Activated T-helper 1 cell treated with anti-CD3 and anti-CD28 coated beads, Interleukin-12 subunit alpha, Interleukin-12 subunit beta, Interleukin-2, Interleukin-4 antibody, amounts not matched to agents 30 ng/mL and 10 ng/mL and 1 ng/mL, durations not matched to agents 14 hours and 24 hours and 36 hours (primary cell): ENCODE measurements around the gene SMCO2. TPM values are rescaled to one million over a fixed set of nuclear protein-coding genes. Genes with fewer than 3 reads are reported as not detected.

Experiments
- DNase-seq: peaks from one replicate; pipeline ENCODE4 v3.0.0; 2021; ENCODE audit warnings: low spot score
- H3K27ac Mint-ChIP-seq: one replicate; pipeline ENCODE4 v1.8.0; 2021; ENCODE audit warnings: mild to moderate bottlenecking, mixed read lengths
- H3K27me3 Mint-ChIP-seq: one replicate; pipeline ENCODE4 v1.8.0; 2022; ENCODE audit warnings: mild to moderate bottlenecking, moderate library complexity, mixed read lengths; ENCODE audit not compliant: insufficient read depth
- H3K36me3 Mint-ChIP-seq: one replicate; pipeline ENCODE4 v1.8.0; 2021; ENCODE audit warnings: low read depth, mixed read lengths
- H3K4me1 Mint-ChIP-seq: one replicate; pipeline ENCODE4 v1.8.0; 2021; ENCODE audit warnings: low read depth, mixed read lengths
- H3K4me3 Mint-ChIP-seq: one replicate; pipeline ENCODE4 v1.8.0; 2021; ENCODE audit warnings: mild to moderate bottlenecking, moderate library complexity, mixed read lengths
- H3K9me3 Mint-ChIP-seq: one replicate; pipeline ENCODE4 v1.8.0; 2021; ENCODE audit warnings: mixed read lengths
- intact Hi-C: fragments of 100-400 bp; cut with micrococcal nuclease; formaldehyde crosslinking; loops from one replicate; pipeline ENCODE4 v1.15.1; 2024
- total RNA-seq: library from RNA; stranded (reverse); gene quantifications from 2 replicates; pipeline ENCODE4 v1.2.3, GENCODE V29; 2022

Gene SMCO2
- total RNA-seq, 1 donor from 2014 or later: 0.99 TPM

DNA sequence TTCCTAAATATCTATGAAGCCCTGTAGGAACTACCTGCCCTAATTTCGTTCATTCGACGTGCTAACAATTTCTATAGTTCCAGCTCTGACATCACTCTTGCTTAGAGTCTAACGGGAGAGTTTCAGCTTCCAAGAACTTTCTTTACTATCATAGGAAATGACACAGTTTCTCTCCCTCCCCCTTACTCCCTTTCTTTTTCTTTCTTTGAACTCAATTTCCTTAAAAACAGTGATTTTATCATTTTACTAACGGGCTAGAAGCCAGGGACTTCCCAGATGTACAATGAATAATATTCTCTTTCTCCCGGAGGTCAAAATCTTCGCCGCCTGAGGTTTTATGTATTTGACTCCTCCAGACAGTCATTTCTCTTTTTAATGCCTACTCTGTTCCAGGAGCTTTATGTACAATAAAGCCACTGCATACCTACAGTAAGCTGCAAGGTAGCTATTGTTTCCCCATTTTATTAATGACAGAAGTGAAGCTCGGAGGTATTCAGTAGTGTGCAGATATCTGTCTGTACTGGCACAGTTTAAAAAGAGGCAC, 15.7 kb downstream of the SMCO2 start:
- Mint-ChIP-seq H3K27ac (peak overlapping the region; percentile 84), H3K4me1 (peaks cover 69% of the 10 kb centered on the region), H3K9me3 (peaks cover 7% of the 10 kb centered on the region), H3K27me3 (no peaks in the 10 kb centered on the region), H3K4me3 (peak overlapping the region; percentile 53), H3K36me3 (peaks cover 25% of the 10 kb centered on the region)
- DNase-seq: no peak
- intact Hi-C loops: loop anchor here (1.0 to 5.0 kb wide), 5 partner anchors 27 to 361 kb away; partner anchors contain the start of gene STK38L

DNA sequence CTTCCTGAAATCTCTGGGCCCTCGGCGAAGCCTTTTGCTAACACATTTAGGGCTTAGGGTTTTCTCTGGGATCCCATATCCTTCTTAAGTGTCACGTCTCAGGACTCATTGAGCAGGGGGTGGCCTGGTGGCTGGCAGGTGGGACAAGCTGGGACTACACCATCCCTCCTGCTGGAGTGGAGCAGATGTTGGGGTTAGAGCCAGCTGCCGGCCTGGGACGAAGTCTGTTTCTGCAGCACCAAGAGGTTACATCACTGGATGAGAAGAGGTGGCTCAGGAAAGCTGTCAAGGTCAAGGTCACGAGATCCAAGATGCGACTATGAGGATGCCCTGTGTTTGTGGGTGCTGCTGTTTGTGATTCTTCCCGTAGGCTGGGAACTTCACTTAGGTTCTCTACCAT, 16.3 kb downstream of the SMCO2 start:
- intact Hi-C loops: loop anchor here (1.0 to 5.0 kb wide), 5 partner anchors 28 to 360 kb away; partner anchors contain the start of gene STK38L
- H3K36me3 Mint-ChIP-seq: peaks cover 19% of the 10 kb centered on the region
- H3K9me3 Mint-ChIP-seq: peaks cover 7% of the 10 kb centered on the region
- DNase-seq: no peak
- H3K27me3 Mint-ChIP-seq: no peaks in the 10 kb centered on the region
- H3K4me3 Mint-ChIP-seq: no peak overlapping the region
- H3K4me1 Mint-ChIP-seq: peaks cover 69% of the 10 kb centered on the region
- H3K27ac Mint-ChIP-seq: peak overlapping the region; percentile 70

DNA sequence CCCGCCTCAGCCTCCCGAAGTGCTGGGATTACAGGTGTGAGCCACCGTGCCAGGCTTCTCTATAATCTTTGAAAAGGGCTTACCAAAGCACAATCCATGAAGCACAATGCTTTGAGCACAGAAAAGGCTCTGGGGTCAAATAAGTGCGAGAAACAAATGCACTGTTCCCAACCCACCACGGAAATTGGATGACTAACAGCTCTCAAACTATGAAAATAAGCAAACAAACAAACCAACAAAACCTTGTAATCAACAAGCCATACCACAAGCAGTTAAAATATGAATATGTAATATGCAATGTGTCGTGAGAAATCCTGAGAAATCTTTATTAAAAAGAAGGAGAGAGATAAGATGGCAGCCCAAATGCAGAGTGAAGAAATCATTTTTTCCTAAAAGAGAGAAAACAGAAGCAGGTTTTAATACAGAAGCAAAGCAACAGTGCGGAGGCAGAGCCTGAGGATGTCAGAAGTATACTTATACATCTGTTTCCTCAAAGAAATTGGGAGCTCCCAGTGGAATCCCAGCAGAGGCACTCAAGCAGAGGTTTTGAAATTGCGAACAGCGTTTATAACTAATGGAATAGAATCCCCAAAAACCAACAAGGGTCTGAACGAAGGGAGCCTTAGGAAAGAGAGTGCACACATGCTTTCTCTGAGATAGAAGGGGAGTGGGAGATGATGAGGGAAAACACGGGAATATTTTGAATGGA, 17.1 kb downstream of the SMCO2 start:
- peaks cover 73% of the 10 kb centered on the region for H3K4me1 Mint-ChIP-seq
- intact Hi-C loops: loop anchor here (2.0 to 5.0 kb wide), 4 partner anchors 174 to 359 kb away; partner anchors contain the start of gene STK38L
- no peaks in the 10 kb centered on the region for H3K27me3 Mint-ChIP-seq
- DNase-seq: no peak
- peaks cover 19% of the 10 kb centered on the region for H3K36me3 Mint-ChIP-seq
- peaks cover 7% of the 10 kb centered on the region for H3K9me3 Mint-ChIP-seq
- peak overlapping the region; percentile 34 for H3K4me3 Mint-ChIP-seq
- H3K27ac Mint-ChIP-seq: peak overlapping the region; percentile 70

DNA sequence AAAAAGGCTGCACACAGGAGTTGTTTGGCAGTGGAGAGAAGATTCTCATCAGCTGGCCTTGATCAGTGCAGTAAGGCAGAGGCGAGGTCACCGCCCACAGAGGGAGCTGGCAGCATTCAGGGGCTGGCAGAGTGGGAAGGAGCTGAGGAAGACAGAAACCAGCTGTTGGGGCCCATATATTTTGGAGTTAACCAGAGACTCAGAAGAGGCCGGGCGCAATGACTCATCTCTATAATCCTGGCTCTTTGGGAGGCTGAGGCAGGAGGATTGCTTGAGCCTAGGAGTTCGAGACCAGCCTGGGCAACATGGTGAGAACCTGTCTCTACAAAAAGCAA, 17.7 kb downstream of the SMCO2 start:
- intact Hi-C loops: loop anchor here (5.0 kb wide), 3 partner anchors 173 to 287 kb away; partner anchors contain the start of gene STK38L
- peak overlapping the region; percentile 15 for H3K4me3 Mint-ChIP-seq
- H3K27ac Mint-ChIP-seq: peak overlapping the region; percentile 35
- H3K9me3 Mint-ChIP-seq: peaks cover 7% of the 10 kb centered on the region
- no peaks in the 10 kb centered on the region for H3K27me3 Mint-ChIP-seq
- peaks cover 71% of the 10 kb centered on the region for H3K4me1 Mint-ChIP-seq
- peaks cover 19% of the 10 kb centered on the region for H3K36me3 Mint-ChIP-seq
- no peak for DNase-seq

DNA sequence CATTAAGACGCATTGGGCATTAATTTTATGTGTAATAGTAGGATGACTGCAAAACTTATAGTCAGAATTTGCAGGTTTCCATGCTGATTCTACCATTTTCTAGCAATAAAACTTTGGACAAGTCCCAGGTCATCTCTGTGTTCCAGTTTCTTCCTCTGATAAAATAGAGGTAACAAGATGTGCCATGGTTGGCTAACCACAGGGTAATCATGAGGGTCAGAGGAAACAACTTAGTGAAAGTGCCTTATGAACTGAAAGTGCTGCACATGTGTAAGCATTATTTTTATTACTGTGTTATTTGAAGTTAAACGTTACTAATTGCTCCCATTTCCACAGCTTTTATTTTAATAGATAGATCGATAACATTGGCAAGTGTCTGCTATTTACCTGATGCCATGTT, 21.1 kb downstream of the SMCO2 start:
- Mint-ChIP-seq H3K36me3 (peaks cover 20% of the 10 kb centered on the region), H3K27me3 (no peaks in the 10 kb centered on the region), H3K9me3 (peaks cover 7% of the 10 kb centered on the region), H3K4me3 (no peak overlapping the region), H3K27ac (no peak overlapping the region), H3K4me1 (peaks cover 61% of the 10 kb centered on the region)
- intact Hi-C loops: no loop called here
- DNase-seq: no peak

DNA sequence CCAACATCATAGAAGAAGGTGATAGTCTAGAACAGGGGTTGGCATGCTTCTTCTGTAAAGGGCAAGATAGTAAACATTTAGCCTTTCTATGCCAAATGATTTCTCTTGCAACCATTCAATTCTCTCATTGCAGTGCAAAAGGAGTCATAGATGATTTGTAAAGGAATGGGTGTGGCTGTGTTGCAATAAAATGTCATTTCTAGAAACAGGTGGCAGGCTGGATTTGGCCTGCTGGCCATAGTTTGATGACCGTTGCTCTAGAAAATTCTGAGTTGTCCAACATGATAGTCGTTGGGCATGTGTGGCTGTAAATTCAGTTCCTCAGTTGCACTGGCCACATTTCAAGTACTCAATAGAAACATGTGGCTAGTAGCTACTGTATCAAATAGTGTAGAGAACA, 21.7 kb downstream of the SMCO2 start:
- intact Hi-C loops: no loop called here
- Mint-ChIP-seq H3K4me3 (no peak overlapping the region), H3K27ac (no peak overlapping the region), H3K9me3 (peaks cover 7% of the 10 kb centered on the region), H3K4me1 (peaks cover 61% of the 10 kb centered on the region), H3K36me3 (peaks cover 20% of the 10 kb centered on the region), H3K27me3 (no peaks in the 10 kb centered on the region)
- DNase-seq: no peak

DNA sequence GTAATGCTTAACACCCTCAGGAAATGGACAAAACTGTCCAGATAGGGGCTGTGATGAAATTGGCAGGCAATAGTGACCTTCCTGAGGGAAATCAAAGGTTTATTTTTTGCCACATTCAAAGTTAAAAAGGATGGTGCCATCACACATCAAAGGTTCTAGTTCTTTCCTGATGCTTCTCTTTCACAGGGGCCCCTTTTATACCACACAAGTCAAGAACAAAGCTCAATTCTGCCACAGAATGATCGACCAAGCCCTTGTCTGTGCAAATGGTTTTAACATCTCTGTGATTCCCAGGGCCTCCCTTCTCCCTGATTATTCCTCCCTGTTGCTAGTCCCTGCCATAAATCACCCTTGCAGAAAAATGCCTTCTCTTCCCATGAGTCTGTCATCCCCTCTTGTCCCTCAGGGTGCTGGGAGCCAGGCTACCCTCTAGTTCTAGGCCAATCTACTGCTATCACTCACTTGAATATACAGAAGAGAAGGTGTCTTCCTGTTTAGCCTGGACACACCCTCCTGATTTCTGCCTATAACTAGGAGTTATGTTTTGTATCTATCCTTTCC, 22.7 kb downstream of the SMCO2 start:
- peaks cover 7% of the 10 kb centered on the region for H3K9me3 Mint-ChIP-seq

DNA sequence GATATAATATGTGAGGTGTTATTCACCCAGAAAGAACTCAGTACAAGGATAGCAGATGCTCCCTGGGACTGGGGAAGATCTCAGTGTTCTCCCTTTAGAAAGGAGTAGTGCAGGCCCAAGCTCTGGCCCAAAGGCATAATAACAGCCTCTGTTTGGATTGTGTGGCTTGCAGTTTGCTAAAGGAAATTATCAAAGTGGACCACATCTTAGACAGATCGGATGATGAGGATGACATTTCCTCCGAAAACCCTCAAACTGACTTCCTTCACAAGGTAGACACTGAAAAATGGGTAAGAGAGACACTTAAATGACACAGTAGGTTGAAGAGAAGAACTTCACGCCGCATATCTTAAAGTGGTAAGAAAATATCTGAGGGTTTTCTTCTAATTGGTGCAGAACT, 26.1 kb downstream of the SMCO2 start:
- intact Hi-C loops: no loop called here
- Mint-ChIP-seq H3K27ac (peak overlapping the region; percentile 75), H3K9me3 (peaks cover 29% of the 10 kb centered on the region), H3K4me1 (peaks cover 53% of the 10 kb centered on the region), H3K27me3 (no peaks in the 10 kb centered on the region), H3K4me3 (peak overlapping the region; percentile 42), H3K36me3 (peaks cover 24% of the 10 kb centered on the region)
- DNase-seq: no peak

More for the DNA sequence above, 22.7 kb downstream of the SMCO2 start:
- Mint-ChIP-seq H3K36me3 (peaks cover 16% of the 10 kb centered on the region), H3K4me1 (peaks cover 61% of the 10 kb centered on the region), H3K27ac (no peak overlapping the region), H3K4me3 (no peak overlapping the region), H3K27me3 (no peaks in the 10 kb centered on the region)
- intact Hi-C loops: no loop called here
- no peak for DNase-seq

DNA sequence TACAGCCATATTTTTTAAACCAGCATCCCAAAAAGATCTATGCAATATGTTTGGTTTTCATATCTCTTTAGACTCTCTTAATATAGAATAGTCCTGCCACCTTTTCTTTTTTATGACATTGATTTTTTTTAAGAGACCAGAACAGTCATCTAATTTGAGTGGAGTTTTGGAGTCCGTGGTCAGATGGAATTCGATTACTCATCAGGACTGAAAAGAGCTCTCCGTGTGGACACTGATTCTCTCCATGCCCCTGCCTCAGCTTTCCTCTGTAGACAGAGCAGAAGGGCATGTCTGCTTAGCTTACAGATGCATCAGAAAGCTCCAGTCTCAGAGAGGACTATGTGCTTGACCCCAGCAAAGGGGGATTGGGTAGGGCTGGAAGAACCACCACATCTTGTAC, 27.8 kb downstream of the SMCO2 start:
- H3K36me3 Mint-ChIP-seq: peaks cover 28% of the 10 kb centered on the region
- H3K27ac Mint-ChIP-seq: no peak overlapping the region
- intact Hi-C loops: loop anchor here (2.0 kb wide), 1 partner anchor 14 kb away; no protein-coding TSS in a partner anchor
- no peak for DNase-seq
- H3K4me1 Mint-ChIP-seq: peaks cover 44% of the 10 kb centered on the region
- peaks cover 35% of the 10 kb centered on the region for H3K9me3 Mint-ChIP-seq
- no peak overlapping the region for H3K4me3 Mint-ChIP-seq
- no peaks in the 10 kb centered on the region for H3K27me3 Mint-ChIP-seq

DNA sequence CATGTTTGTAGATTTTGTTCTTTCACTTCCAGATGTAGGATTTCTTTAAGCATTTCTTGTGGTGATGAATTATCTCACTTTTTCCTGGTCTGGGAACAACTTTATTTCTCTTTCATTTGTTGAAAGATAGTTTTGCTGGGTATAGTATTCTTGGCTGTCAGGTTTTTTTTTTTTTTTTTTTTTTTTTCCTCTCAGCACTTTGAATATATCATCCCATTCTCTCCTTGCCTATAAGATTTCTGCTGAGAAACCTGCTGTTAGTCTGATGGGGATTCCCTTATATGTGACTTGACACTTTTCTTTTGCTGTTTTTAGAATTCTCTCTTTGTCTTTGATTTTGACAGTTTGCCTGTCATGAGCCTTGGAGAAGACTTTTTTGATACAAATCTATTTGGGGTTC, 30.5 kb downstream of the SMCO2 start:
- H3K4me1 Mint-ChIP-seq: peaks cover 28% of the 10 kb centered on the region
- peaks cover 46% of the 10 kb centered on the region for H3K9me3 Mint-ChIP-seq
- H3K27me3 Mint-ChIP-seq: no peaks in the 10 kb centered on the region
- H3K36me3 Mint-ChIP-seq: peaks cover 35% of the 10 kb centered on the region
- intact Hi-C loops: no loop called here
- H3K4me3 Mint-ChIP-seq: no peak overlapping the region
- DNase-seq: no peak
- H3K27ac Mint-ChIP-seq: no peak overlapping the region

DNA sequence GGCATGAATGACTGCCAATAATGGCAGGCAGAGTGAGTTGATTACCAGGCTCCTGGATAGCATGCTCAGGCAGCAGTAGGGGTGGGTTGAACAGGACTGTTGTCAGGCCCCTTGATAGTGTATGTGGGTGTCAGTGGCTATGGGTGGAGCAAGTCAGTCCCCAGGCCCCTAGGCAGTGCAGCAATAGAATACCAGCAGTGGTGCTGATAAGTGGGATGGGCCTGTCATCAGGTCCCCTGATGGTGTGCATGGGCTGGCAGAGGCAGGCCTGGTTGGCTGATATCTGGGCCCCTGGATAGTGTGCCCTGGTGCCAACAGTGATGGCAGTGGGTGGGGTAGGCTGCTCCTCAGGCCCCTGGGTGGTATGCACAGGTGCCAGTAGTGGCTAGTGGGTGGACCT, 32.4 kb downstream of the SMCO2 start:
- H3K27me3 Mint-ChIP-seq: no peaks in the 10 kb centered on the region
- H3K4me1 Mint-ChIP-seq: peaks cover 9% of the 10 kb centered on the region
- intact Hi-C loops: no loop called here
- H3K36me3 Mint-ChIP-seq: peaks cover 34% of the 10 kb centered on the region
- DNase-seq: no peak
- H3K4me3 Mint-ChIP-seq: no peak overlapping the region
- no peak overlapping the region for H3K27ac Mint-ChIP-seq
- H3K9me3 Mint-ChIP-seq: peaks cover 46% of the 10 kb centered on the region

DNA sequence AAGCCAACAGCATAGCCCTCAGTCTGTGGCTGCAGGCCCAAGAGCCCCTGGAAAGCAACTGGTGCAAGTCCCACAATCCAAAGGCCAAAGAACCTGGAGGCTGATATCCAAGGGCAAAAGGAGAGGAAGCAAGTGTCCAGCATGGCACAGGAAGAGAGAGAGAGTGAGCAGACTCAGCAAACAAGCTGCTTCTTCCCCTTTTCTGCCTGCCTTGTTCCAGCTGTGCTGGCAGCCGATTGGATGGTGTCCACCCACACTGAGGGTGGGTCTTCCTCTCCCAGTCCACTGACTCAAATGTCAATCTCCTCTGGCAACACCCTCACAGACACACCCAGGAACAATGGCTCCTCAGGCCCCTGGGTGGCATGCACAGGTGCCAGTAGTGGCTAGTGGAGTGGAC, 33.5 kb downstream of the SMCO2 start:
- Mint-ChIP-seq H3K4me1 (no peaks in the 10 kb centered on the region), H3K4me3 (no peak overlapping the region), H3K27ac (no peak overlapping the region), H3K9me3 (peaks cover 42% of the 10 kb centered on the region), H3K27me3 (no peaks in the 10 kb centered on the region), H3K36me3 (peaks cover 29% of the 10 kb centered on the region)
- no peak for DNase-seq
- intact Hi-C loops: no loop called here

DNA sequence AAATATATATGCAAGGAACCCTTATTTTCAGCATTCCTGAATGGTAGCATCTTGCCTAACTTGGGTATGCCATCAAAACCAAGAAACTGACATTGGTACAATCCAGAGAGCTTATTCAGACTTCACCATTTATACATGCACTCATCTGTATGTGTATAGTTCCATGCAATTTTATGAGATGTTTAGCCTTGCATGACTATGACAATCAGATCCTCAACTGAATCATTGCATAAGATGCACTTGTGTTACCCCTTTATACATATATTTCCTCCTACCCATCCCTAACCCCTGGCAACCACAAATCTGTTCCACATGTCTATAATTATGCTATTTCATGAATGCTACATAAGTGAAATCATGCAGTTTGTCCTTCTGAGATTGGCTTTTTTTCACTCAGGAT, 40.4 kb downstream of the SMCO2 start:
- no peak for DNase-seq

More for the DNA sequence above, 40.4 kb downstream of the SMCO2 start:
- intact Hi-C loops: no loop called here
- H3K4me3 Mint-ChIP-seq: no peak overlapping the region
- peaks cover 14% of the 10 kb centered on the region for H3K9me3 Mint-ChIP-seq
- H3K36me3 Mint-ChIP-seq: peaks cover 5% of the 10 kb centered on the region
- H3K4me1 Mint-ChIP-seq: peaks cover 6% of the 10 kb centered on the region
- no peak overlapping the region for H3K27ac Mint-ChIP-seq
- H3K27me3 Mint-ChIP-seq: no peaks in the 10 kb centered on the region
